ENCODE data around the gene B3GNT2. TPM values are rescaled to one million over a fixed set of nuclear protein-coding genes. Genes with fewer than 3 reads are reported as not detected.

Gene B3GNT2
- total RNA-seq, 4 donors from 2014 or later: 16.6 to 29.4 (median 24.0) TPM

DNA sequence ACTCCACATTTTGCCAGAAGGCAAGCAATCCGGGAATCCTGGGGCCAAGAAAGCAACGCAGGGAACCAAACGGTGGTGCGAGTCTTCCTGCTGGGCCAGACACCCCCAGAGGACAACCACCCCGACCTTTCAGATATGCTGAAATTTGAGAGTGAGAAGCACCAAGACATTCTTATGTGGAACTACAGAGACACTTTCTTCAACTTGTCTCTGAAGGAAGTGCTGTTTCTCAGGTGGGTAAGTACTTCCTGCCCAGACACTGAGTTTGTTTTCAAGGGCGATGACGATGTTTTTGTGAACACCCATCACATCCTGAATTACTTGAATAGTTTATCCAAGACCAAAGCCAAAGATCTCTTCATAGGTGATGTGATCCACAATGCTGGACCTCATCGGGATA is 26.8 kb downstream of the B3GNT2 start:
- DNase-seq (ENCODE audit: low spot score) (no peak), ATAC-seq (ENCODE audit: low FRiP score) (no peak)
- TF ChIP-seq, protein P1, sequence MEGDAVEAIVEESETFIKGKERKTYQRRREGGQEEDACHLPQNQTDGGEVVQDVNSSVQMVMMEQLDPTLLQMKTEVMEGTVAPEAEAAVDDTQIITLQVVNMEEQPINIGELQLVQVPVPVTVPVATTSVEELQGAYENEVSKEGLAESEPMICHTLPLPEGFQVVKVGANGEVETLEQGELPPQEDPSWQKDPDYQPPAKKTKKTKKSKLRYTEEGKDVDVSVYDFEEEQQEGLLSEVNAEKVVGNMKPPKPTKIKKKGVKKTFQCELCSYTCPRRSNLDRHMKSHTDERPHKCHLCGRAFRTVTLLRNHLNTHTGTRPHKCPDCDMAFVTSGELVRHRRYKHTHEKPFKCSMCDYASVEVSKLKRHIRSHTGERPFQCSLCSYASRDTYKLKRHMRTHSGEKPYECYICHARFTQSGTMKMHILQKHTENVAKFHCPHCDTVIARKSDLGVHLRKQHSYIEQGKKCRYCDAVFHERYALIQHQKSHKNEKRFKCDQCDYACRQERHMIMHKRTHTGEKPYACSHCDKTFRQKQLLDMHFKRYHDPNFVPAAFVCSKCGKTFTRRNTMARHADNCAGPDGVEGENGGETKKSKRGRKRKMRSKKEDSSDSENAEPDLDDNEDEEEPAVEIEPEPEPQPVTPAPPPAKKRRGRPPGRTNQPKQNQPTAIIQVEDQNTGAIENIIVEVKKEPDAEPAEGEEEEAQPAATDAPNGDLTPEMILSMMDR (IDR thresholded peaks at IDR 0.05): no peak

DNA sequence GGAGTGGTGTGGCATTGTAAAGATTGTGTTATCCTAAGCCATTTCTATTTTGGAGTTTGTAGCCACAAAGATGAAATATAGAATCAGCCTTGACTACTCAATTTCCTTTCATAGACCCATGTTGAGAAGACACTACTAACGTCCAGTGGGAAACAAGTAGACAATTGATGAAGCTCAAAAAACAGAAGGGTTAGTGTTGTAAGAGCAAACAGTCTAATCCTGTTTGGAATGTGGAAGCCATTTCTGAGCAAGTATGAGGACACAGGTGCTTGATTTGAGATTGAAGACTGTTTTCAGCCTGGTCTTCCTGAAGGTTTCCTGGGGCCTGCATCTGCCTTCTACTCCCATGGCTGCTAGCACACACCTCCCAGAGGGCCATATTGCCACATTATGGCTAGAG is 29.1 kb downstream of the B3GNT2 start:
- TF ChIP-seq, protein P1 (IDR thresholded peaks at IDR 0.05): no peak
- DNase-seq (ENCODE audit: low spot score): no peak
- ATAC-seq (ENCODE audit: low FRiP score): no peak

DNA sequence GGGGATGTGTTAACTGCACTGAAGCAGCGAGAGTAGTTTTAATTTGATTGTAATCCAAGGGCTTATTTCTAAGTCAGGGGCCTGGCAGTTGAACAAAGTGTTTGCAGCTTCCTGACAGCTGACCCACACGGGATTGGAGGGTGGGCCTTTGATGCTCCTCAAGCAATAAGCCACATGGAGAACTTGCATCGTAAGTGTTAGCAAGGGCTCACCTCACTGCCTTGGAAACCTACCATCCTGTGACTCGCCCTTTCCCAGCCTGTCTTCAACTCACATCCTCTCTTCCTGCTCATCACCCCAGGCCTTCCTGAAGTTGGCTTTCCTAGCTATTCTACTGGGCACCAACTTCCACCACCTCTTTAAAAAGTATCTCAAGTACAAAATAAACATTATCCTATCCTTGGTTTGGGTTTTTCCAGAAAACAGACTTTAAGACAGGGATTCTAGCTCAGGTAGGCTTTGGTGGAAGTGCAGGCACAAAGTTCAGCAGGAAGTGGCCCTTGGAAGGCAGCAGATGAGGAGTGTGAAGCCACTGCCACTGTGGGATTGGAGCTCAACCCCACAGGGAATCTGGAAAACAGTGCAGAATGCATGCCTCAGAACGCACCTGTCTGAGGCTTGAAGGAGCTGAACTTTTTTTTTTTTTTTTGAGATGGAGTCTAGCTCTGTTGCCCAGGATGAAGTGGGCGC is 31.6 kb downstream of the B3GNT2 start:
- TF ChIP-seq, protein P1 (IDR thresholded peaks at IDR 0.05): no peak
- DNase-seq (ENCODE audit: low spot score): no peak
- no peak for ATAC-seq (ENCODE audit: low FRiP score)

DNA sequence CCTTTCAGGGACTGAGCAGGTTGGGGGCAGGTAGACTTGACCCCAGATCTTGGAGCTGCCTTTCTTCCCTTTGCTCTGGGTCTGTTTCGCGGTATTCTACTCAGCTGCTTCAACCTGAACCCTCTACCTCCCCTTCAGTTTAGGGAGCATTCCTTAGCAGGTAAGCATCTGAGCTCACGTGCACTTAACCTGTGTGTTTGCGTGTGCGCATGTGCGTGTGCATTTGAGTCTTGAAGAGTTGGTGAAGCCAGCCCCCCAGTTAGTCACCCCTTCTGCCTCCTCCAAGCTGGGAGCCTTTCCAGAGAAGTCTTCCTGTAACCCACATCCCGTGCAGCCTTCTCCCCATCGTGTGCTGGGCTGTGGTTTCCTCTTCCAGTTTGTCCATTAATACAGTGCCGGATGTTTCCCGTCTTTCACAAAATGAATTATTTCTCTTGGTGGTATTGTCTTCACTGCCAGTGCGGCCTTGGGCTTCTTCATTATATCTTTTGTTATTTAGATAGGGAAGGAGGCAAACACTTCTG is 33.2 kb downstream of the B3GNT2 start:
- DNase-seq (ENCODE audit: low spot score): no peak
- TF ChIP-seq, protein P1 (IDR thresholded peaks at IDR 0.05): no peak
- no peak for ATAC-seq (ENCODE audit: low FRiP score)

DNA sequence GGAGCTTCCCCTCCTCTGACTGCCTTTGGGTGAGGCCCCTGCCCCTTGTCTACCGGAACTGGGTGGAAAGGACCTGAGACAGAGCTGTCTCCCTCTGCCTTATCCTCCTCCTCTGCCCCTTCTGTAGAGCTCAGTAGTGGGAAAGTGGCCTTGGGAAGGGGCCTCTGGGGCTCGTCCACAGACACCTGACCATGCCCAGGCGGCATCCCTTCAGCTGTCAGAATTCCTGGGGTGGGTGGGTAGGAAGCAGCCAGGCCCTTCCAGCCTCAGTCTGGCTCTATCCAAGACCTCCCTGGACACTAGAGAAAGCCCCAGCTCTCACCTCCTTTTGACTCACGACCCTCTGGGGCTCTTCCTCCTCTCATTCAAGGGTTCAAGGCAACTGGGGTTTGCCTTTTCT is 35.6 kb downstream of the B3GNT2 start:
- DNase-seq (ENCODE audit: low spot score) (no peak), ATAC-seq (ENCODE audit: low FRiP score) (no peak)
- TF ChIP-seq, protein P1 (IDR thresholded peaks at IDR 0.05): no peak

DNA sequence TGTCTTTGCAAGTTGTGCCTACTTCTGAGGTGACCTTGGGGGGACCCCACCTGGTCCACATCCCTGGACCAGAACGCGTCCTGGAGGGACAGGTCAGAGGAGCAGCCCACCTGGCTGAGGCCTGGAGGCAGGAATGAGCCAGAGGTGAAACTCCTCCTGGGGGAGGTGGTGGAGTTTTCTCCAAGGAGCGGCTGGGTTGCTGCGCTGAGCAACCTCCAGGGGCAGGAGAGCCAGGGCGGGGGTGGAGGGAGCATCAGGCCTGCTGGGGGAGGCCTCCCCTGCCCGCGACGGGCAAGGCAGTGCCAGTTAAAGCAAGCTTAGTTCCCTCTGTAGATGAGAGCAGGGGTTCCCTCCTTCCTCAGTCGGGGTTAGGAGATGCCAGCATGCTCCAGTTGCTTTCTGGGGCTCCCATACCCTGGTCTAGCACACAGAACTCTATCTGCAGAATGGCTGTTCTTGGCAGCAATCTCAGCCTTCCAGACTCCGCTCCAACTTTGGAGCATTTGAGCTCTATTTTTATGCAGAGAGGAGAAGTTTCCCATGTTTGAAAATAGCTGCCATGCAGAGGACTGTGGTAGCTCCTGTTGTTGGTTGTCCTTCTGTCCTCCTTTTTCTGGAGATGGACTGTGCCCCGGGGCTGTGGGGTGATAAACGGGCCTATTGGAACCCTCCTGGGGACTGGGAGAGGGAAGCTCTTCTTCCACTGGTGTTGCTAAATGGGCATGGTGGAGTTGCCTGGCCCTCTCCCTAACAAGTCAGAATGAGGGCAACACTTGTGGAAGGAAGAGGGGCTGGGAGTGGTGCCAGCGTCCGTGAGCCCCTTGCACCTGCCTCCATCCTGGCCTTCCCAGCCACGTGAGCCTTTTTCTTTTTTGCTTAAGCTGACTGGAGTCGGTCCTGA is 39.1 kb downstream of the B3GNT2 start:
- ATAC-seq (ENCODE audit: low FRiP score): no peak
- no peak for DNase-seq (ENCODE audit: low spot score)
- TF ChIP-seq, protein P1 (IDR thresholded peaks at IDR 0.05): no peak
